Neutrophil (primary cell): ENCODE results near the gene DEPDC1B.
"Not testable (repeated sequence)": the region's sequence is repeated elsewhere in the genome, so short reads cannot be mapped to it uniquely, and the experiment has no call there.

ENCODE experiments used
- H3K27ac ChIP-seq: fragments of 200-600 bp; sonication (generic); 2 replicates; pipeline ENCODE4 v1.5.1; 2016; ENCODE audit warnings: mild to moderate bottlenecking, moderate library complexity
- H3K27me3 ChIP-seq: fragments of 200-600 bp; sonication (generic); 2 replicates; pipeline ENCODE4 v1.6.0; 2016; ENCODE audit warnings: mild to moderate bottlenecking
- H3K36me3 ChIP-seq: fragments of 200-600 bp; sonication (generic); 2 replicates; pipeline ENCODE4 v1.5.1; 2017
- H3K4me1 ChIP-seq, 2 experiments: fragments of 200-600 bp in 1 of 2; sonication (generic) in 1 of 2; 1 replicate in 1 of 2; 2 replicates in 1 of 2; pipeline versions ENCODE4 v1.5.1 to v1.6.1; 2013 to 2016; ENCODE audit warnings: low read depth in 1 of 2, low read length in 1 of 2, mild to moderate bottlenecking in 1 of 2, moderate library complexity in 1 of 2; ENCODE audit not compliant: control insufficient read depth in 1 of 2, insufficient read depth in 1 of 2
- H3K4me3 ChIP-seq, 2 experiments: fragments of 200-600 bp in 1 of 2; sonication (generic) in 1 of 2; 1 replicate in 1 of 2; 2 replicates in 1 of 2; pipeline ENCODE4 v1.5.1; 2013 to 2016; ENCODE audit warnings: low read depth in 1 of 2, low read length in 1 of 2, mild to moderate bottlenecking in 1 of 2, moderate library complexity in 1 of 2
- H3K9me3 ChIP-seq: fragments of 200-600 bp; sonication (generic); 2 replicates; pipeline ENCODE4 v1.5.1; 2016
- CTCF ChIP-seq: fragments of 200-600 bp; sonication (generic); IDR thresholded peaks from 2 replicates; pipeline ENCODE4 v1.5.1; 2016; ENCODE audit warnings: antibody characterized with exemption

DEPDC1B gene

GRCh38 chr5:60718166-60718892, 18.4 kb upstream of the DEPDC1B start:
- Histone ChIP-seq H3K4me3 (no peak overlapping the region), H3K9me3 (no peaks in the 10 kb centered on the region), H3K36me3 (no peaks in the 10 kb centered on the region), H3K27me3 (no peaks in the 10 kb centered on the region), H3K4me1 (no peaks in the 10 kb centered on the region), H3K27ac (no peak overlapping the region)
- TF ChIP-seq CTCF = no peak

DNA sequence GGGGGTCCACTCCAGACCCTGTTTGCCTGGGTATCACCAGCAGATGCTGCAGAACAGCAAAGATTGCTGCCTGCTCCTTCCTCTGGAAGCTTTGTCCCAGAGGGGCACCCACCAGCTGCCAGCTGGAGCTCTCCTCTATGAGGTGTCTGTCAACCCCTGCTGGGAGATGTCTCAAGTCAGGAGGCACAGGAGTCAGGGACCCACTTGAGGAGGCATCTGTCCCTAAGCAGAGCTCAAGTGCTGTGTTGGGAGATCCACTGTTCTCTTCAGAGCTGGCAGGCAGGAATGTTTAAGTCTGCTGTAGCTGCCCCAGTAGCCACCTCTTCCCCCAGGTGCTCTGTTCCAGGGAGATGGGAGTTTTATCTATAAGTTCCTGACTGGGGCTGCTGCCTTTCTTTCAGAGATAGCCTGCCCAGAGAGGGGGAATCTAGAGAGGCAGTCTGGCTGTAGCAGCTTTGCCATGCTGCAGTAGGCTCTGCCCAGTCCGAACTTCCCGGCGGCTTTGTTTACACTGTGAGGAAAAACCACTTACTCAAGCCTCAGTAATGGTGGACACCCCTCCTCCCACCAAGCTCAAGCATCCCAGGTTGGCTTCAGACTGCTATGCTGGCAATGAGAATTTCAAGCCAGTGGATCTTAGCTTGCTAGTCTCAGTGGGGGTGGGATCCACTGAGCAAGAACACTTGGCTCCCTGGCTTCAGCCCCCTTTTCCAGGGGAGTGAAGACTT, 15.4 kb upstream of the DEPDC1B start:
- H3K4me3 ChIP-seq, H3K36me3 ChIP-seq, H3K4me1 ChIP-seq, H3K27ac ChIP-seq, H3K27me3 ChIP-seq, H3K9me3 ChIP-seq: not testable (repeated sequence)

- no peak for TF ChIP-seq CTCF
- Histone ChIP-seq H3K36me3 (no peaks in the 10 kb centered on the region), H3K27me3 (no peaks in the 10 kb centered on the region), H3K4me3 (no peak overlapping the region), H3K9me3 (no peaks in the 10 kb centered on the region), H3K4me1 (no peaks in the 10 kb centered on the region), H3K27ac (no peak overlapping the region)
These were observed 13.0 kb upstream of the DEPDC1B start for GRCh38 chr5:60712950-60713349.

DNA sequence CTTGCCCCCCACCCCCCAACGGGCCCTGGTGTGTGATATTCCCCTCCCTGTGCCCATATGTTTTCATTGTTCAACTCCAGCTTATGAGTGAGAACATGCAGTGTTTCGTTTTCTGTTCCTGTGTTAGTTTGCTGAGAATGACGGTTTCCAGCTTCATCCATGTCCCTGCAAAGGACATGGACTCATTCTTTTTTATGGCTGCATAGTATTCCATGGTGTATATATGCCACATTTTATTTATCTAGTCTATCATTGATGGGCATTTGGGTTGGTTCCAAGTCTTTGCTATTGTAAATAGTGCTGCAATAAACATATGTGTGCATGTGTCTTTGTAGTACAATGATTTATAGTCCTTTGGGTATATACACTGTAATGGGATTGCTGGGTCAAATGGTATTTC, 11.9 kb upstream of the DEPDC1B start:
- H3K36me3 ChIP-seq, H3K27ac ChIP-seq, H3K27me3 ChIP-seq, H3K4me1 ChIP-seq, H3K9me3 ChIP-seq, H3K4me3 ChIP-seq: not testable (repeated sequence)

GRCh38 chr5:60710362-60710761, 10.4 kb upstream of the DEPDC1B start:
- Histone ChIP-seq H3K27ac (no peak overlapping the region), H3K36me3 (no peaks in the 10 kb centered on the region), H3K27me3 (no peaks in the 10 kb centered on the region), H3K4me1 (no peaks in the 10 kb centered on the region), H3K9me3 (no peaks in the 10 kb centered on the region), H3K4me3 (no peak overlapping the region)
- TF ChIP-seq CTCF = no peak

DNA sequence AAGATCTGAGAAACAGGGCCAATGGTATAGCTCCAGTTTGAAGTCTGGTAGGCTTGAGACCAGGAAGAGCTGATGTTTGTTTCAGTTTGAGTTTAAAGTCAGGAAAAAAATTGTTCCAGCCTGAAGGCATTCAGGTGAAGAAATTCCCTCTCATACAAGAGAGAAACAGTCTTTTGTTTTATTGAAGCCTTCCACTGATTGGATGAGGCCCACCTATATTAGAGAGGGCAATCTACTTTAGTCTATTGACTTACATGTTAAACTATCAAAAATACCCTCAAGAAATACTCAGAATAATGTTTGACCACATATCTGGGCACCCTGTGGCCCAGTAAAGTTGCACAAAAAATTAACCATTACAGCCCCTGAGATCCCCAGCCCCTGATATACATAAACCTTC, 5.2 kb upstream of the DEPDC1B start:
- H3K27me3 ChIP-seq = peaks cover 31% of the 10 kb centered on the region
- no peak for TF ChIP-seq CTCF
- H3K4me1 ChIP-seq = peaks cover 6% of the 10 kb centered on the region in 2 experiments
- no peak overlapping the region for H3K4me3 ChIP-seq
- H3K27ac ChIP-seq = no peak overlapping the region
- H3K9me3 ChIP-seq = no peaks in the 10 kb centered on the region
- H3K36me3 ChIP-seq = no peaks in the 10 kb centered on the region
